Peyer's patch (tissue), 4 donors: ENCODE data around the gene PRX.

Experiments used
- POLR2A ChIP-seq, 2 donors: fragments of 450-650 bp; IDR thresholded peaks; one replicate each; pipeline ENCODE4 v1.5.1; 2017; ENCODE audit warnings: antibody characterized with exemption in 2 of 2, mild to moderate bottlenecking in 2 of 2, moderate library complexity in 2 of 2
- TF ChIP-seq, protein P1 (sequence below), 6 experiments: fragments of 450-650 bp in 4 of 6; fragments of 200-600 bp in 2 of 6; sonication (generic) in 1 of 6; IDR thresholded peaks; one replicate each; pipeline ENCODE4 v1.5.1; 2017 to 2019; ENCODE audit warnings: antibody characterized with exemption in 6 of 6, mild to moderate bottlenecking in 3 of 6, moderate library complexity in 1 of 6

DNA sequence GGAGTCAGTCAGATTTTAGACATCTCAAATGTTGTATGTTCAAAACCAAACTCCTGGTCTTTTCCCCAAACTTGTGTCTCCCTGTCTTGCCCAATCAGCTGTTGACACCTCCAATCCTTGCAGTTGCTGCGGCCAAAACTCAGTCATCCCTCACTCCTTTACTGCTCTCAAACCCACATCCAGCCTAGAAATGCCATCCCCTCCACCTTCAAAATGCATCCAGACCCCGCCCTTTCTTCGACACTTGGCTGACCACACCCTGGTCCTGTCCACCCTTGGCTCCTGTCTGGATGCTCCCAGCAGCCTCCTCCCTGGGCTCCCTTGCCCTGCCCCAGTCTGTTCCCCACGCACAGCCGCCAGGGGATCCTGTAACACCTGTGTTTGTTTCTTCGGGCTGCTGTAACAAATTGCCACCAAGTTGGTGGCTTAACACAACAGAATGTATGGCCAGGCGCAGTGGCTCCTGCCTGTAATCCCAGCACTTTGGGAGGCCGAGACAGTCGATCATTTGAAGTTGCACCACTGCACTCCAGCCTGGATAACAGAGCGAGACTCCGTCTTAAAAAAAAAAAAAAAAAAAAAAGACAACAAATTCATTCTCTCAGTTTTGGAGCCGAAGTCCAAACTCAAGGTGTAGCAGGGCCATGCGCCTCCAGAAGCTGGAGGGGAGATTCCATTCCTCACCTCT lies 53.0 kb downstream of the PRX start:
- TF ChIP-seq, protein P1, sequence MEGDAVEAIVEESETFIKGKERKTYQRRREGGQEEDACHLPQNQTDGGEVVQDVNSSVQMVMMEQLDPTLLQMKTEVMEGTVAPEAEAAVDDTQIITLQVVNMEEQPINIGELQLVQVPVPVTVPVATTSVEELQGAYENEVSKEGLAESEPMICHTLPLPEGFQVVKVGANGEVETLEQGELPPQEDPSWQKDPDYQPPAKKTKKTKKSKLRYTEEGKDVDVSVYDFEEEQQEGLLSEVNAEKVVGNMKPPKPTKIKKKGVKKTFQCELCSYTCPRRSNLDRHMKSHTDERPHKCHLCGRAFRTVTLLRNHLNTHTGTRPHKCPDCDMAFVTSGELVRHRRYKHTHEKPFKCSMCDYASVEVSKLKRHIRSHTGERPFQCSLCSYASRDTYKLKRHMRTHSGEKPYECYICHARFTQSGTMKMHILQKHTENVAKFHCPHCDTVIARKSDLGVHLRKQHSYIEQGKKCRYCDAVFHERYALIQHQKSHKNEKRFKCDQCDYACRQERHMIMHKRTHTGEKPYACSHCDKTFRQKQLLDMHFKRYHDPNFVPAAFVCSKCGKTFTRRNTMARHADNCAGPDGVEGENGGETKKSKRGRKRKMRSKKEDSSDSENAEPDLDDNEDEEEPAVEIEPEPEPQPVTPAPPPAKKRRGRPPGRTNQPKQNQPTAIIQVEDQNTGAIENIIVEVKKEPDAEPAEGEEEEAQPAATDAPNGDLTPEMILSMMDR (IDR thresholded peaks at IDR 0.05): no peak
- TF ChIP-seq POLR2A (IDR thresholded peaks at IDR 0.05): no peak
